Limb (tissue), 2 donors: Measurements from ENCODE around the gene CNTN6.

Experiments used
- DNase-seq, 2 donors: peaks; one replicate each; pipeline ENCODE4 v3.0.0-alpha.2; 2016; ENCODE audit errors: extremely low spot score in 2 of 2

CNTN6 gene

DNA sequence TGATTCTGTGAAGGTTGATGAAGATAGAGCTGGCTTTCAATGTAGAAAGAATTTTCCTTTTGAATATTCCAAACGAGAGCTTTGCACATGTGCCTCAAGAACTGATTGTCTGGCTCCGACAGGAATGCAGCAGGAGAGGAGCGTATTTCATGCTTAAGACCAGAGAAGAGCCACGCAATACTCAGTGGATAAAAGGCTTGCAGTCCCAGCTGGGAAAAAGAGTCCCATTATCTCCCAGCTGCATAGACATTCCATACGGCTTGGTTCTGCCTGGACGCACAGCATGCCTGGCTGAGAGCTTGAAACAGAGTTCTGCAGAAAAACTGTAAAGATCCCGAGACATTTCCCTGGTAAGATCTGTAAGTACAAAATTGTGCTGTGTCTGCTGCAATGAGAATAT, at the start of gene CNTN6:
CNTN6 (plus strand) TSS at position 254 of the 400 bp plus-strand sequence. CDS start 54,985 bp downstream, outside the sequence.
- peak; percentile 24 to 48 for DNase-seq

DNA sequence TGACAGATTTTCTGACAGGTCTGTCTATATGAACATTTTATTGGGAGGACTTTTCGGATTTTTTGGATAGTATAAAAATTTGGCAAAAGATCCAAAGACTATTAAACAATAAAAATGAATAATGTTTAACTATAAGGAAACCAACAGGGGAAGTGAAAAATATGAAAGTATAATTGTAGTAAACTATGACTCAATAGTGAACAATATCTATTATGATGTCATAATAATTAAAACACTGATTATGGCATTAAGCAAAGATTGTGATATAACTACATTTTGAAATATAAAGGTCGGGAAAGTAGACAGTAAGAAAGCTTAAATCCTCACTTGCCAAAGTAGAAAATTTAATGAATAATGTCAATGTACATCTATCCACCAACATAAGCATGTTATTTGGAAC, 44.3 kb upstream of the CNTN6 start:
- DNase-seq = no peak

DNA sequence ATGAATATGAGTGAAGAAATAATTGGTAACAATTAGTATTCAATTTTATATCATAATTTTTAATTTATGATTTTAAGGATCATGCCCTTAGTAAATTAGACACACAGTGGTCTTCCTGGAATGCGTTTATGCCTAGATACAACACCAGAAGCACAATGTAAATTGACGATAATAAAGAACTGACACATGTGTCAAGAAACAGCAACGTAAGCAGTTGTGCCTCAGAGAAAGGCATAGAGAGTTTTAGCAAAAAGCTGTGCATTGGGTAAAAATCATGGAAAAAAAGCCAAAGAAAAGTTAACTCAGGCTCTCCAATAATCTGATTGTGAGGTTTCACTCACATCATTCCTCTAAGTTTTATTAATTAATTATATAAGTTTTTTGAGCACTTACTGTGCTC, 37.0 kb upstream of the CNTN6 start:
- DNase-seq = no peak

DNA sequence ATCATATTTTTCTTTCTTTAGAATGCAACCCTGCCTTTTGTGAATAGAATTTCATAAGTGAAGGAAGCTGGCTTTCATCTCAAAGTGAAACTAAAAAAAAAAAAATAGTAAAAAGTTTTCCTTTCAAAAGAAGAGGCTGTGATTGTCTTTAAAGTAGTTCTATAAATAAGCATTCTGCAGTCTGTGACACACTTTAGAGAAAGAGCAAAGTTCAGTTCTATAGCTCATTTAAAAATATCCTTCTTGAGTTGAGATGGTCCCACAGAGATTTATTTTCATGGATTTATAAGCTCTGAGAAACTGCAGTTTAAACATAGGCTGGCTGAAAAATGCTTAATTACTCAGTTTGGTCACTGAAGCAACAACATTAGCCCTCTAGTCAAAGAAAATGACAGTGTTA, 36.1 kb upstream of the CNTN6 start:
- peak in 1 of 2 donors; percentile 16 for DNase-seq

DNA sequence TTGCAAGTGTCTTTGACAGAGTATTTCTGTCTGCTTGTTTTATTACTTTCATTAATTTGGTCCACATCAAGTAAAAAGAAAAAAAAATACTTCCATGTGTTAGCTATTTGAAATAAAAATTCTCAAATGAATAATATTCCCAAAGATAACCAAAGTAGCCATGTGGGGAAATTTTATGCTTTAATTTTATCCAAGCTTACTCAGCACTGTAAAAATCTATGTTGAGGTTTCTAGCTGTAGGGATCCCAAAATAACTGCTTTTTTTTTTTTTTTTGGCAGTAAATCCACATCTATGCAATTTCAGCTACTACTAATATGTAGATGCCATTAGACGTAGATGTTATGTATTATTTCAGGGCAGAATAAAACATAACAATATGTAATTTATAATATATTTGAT, 35.4 kb upstream of the CNTN6 start:
- DNase-seq = no peak

DNA sequence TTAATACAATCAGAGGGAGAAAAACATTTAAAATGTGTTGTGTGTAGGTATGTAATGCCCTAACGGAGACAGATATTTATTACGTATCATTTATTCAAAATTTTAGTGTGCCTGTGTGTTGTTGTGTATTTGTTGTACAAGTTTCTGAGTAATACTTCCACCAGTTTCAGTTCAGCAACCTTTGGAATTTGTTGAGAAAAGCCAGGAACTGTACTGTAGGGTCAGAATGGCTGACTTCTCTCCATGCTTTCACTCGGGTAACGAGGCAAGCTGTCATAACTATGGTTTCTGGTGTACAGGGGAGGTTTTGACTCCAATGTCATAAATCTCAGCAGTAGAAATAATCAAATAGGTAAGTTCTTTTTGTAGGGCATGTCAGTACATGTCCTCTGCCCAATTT, 23.8 kb upstream of the CNTN6 start:
- DNase-seq = no peak

DNA sequence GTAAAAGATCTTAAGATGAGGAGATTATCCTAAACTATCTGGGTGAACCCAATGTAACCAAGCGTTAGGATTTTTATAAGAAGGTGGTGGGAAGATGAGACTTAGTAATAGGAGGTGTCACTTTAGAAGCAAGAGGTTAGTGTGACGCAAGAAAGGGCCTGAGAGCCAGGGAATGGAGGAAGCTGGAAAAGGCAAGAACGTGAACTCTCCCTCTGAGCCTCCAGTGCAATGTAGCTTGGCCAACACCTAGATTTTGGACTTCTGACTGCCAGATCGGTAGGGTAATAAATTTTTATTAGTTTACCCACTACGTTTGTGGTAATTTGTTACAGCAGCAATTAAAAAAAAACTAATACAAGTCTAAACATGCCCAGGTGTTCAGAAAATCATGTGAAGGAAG, 20.8 kb upstream of the CNTN6 start:
- no peak for DNase-seq

DNA sequence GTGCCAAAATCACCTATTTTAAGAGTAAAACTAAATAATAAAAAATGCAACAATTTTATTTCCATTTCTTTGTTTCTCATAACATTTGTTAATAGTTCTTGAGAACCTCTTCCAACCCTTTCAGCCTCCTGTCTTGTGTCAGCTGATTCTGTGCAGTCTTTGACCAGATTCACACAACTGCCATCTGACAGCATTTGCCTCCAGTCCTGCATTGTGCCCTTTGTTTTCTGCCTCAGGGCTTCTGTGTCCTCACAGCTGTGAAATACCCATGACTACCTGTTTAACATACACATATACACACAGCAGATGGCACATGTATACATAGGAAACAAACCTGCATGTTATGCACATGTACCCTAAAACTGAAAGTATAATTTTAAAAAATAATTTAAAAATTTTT, 13.2 kb upstream of the CNTN6 start:
- no peak for DNase-seq

DNA sequence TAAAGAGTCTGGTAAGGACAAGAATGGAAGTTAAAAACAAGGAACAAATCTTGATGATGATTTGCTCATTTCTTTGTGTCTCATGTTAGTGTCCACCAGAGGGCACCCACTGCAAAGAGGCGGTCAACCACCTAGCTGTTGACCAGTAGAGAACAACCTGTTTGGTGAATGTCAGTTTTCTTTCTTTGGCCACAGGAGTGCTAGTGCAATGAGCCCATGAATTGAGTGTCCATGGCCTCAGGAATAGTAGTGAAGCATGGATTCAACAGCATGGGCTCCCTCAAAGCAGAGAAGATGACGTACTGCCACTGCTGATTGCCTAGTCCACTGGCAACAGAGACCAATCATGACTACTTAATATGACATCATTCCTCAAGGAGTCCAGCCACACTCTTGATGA, 10.7 kb upstream of the CNTN6 start:
- peak; percentile 36 to 38 for DNase-seq

DNA sequence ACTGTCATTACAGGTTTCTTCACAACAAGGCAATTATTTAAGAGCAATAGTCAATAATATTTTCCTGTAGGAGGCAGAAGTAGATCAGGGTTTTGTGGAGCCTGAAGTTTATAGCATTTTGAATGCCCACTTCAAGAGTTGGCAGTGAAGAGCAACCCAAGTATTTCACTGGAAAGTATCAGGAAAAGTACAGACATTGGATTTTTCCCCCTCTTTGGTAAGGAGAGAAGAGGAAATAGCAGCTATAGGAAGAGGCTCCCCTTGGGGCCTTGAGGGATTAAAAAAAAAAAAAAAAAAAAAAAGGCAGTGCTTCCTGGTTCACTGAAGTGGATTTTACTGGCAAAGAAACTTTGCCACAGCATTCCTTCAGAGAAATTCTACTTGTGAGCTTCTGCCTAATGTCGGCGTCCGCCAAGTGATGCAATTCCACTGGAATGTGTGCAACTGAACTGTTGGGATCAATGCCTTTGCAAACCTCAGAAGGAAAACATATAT, 5.7 kb upstream of the CNTN6 start:
- DNase-seq = peak; percentile 42 to 71

DNA sequence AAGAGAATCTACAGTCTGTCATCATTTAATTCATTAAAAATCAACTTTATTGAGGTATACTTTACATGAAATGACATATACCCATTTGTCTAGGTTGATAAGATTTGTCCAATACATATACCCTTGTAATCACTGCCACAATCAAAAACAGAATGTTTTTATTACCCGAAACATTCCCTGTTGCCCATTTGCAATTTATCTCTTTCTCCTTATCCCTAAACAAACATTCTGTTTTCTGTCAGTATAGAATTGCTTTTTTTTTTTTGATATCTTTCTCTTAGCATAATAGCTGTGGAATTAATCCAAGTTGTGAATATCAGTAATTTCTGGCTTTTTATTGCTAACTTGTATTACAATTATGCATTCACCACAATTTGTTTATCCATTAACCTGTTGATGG, 4.3 kb upstream of the CNTN6 start:
- no peak for DNase-seq

DNA sequence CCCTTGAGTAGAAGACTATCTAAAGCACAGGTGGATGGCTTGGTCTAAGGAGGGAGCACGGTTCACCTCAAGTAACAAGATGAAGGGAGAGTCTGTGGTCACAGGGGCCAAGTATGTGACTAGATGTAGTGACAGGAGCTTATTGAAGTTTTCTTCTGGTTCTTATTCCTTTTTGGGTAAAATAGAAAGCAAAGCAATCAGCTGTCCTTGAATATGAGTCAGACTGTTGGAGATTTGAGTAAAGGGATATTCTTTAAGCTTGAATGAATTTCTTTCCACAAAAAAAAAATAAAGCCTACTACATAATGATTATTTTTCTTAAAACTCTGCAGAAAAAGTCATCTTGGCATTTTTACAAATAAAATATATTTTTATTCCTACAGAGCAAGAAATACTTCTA, 1.5 kb upstream of the CNTN6 start:
- no peak for DNase-seq

DNA sequence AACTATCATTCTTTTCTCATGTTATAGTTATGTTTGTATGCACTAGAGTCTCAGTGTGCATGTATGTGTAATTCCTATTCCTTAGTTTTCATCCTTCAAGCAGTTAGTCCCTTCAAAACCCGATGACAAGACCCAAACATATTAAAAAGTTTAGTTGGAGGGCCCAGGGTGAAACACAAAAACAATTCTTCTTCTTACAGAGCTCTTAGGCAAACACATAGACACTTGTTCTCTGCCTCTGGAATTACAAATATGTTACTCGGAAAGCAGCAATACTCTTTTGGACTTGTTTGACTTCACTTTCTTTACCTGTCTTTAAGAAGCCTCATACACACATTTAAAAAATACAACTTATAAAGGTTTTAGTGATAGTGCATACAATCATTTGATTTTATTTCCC, 763 bp upstream of the CNTN6 start:
- DNase-seq = no peak

DNA sequence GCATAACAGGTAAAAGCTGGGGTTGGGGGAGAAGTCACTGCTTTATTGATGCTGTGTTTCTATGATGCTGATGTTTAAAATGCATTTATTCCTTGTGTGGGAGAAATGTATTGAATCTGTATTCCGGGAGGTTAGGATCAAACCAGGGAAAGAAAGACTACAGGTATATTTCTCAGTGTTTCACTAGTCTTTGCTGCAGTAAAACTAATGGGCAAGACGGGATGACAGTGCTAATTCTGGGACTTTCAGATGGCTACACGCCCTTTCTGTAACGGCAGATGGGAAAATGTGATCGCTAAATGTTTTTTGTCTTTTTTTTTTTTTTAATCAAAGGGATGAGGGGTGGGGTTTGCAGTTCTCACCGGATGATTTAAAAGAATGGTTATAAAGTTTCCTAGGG, 393 bp downstream of the CNTN6 start:
- no peak for DNase-seq

DNA sequence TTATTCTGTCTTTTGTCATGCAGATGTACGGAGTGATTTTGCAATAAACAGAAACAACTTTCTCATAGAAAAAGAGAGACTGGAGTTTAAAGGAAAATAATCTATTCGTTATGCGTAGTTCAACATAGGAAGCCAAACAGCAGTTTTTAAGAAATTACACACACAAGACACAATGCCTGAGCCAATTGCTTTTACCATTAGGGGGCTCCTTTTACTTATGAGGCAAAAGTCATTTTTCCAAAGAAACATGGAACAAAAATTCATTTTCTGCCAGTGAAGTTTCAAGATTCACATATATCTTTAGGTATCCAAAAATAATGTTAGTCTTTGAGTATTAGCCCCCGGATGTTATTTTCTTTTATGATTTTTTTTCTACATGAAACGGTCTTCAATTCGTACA, 10.7 kb downstream of the CNTN6 start:
- no peak for DNase-seq

DNA sequence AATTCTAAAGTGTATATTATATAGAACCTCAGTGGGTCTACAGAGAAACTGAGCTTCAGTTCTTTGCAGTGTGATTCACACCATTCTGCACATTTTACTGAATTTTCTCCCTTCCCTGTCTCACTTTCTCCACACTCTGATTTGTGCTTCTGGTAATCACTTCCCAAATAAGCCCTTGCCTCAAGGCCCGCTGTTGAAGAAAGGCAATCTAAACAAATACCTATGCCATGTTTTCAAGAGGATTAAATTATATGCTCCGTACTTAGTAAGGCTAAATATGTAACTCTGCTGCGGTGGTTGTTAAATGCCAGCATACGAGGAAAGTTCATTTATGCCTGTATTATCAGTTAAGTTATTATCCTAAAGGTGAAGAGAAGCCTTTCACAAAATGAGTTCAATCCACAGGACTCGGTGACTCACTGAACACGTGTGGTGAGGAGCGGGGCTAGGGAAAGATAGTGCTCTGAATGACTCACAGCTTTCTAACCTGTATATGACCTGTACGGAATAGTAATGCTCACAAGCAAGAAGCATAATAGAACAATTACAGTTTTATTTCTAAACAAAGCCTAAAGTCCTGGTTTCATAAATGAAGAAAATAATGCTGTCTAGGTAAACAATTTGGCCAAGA, 25.1 kb downstream of the CNTN6 start:
- DNase-seq = no peak

DNA sequence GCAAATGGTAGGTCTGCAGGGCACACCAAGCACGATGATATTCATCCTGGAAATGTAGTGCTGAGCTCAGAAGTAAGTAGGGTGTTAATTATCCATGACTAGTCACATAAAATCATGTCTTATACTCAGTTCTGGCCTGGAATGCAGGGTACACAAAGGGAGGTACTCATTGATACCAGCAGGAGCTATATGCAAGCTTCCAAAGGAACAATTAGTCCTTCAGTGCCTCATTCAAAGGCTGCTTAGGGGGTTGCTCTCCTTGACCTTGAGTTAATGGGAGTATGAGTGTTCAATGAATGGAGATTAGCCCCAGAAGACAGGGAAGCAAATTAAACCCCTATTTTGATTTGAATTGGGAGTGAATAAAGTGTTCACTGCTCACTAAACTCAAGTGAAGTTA, 38.3 kb downstream of the CNTN6 start:
- no peak for DNase-seq

DNA sequence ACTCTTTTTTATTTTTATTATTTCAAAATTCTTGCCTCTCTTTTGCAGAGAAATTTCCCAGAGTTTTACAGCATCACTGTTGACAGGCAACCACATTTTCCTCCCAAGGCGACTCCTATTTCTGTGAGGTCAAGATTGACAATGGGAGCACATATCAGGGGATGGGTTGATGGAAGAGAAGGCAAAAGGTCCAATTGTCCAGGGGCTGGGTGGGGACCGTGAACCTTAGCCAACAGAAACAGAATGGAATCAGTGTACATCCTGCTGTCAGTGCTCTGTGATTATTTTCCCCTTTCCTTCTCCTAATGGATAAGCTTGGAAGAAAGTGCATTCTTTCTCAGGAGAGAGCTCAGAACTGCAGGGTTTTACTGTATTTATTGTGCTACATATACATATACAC, 42.4 kb downstream of the CNTN6 start:
- DNase-seq = no peak

DNA sequence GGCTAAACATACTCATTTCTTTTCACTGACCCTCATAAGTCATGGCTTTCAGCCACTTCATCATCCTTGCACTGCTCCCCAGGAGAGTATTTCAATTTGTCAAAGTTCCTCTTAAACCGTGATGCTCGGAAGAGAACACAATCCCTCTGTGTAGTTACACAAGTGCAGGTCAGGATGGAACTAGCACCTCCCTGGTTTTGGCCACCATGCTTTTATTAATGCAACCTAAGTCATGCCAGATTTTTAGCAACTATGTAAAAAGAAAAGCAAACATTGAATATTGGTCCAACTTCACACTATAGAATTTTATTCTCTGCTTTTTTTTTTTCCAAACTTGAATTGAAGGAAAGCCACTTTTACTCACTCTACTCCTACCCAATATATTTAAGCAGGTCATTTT, 45.2 kb downstream of the CNTN6 start:
- DNase-seq = no peak

DNA sequence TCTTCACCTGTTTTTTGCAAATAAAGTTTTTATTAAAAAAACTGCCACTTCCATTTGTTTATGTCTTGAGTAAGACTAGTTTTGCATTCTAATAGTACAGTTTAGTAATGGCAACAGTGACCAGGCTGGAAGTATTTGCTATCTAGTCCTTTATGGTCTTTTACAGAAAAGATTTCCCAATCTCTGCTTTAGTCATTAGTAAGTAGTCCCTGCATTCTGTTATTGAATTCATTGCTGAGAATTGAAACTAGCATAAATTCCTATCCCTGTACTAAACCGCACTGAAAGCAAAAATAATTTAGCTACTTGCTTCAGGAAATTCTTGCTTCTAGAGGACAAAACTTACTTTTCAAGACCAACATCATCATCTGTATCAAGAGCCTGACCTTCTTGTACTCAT, 46.2 kb downstream of the CNTN6 start:
- no peak for DNase-seq

DNA sequence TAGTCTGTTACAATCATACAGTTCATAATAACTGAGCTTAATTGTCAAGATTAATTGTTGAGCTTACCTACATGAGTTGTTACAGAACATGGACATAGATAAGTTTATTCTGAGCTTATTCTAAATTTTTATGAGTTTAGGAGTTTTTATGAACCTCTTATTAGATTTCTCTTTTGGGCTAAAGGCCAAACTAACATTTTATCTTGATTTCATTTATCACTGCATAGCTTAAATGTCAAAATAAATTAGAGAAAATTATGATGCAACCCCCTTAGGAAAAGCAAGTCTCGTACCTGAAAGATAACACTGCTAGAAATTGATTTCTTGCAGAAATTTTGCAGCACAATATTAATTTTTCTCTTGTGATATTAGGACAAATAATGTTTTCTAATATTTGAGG, 54.5 kb downstream of the CNTN6 start:
- no peak for DNase-seq

DNA sequence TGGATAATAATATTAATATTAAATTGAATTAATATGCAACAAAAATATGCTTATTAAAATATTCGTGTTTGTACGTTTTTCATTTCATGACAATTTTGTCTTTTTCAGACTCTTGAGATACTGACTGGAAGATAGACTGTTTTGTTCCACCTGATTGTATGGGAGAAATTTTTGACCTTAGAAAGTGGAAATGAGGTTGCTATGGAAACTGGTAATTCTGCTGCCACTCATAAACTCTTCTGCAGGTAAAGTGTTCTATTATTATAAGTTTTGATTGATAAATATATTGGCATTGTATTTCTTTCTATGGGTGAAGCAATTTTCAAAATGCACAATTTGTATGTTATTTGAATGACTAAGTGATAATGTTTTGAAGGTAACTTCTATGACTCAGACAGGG, 55.0 kb downstream of the CNTN6 start:
- no peak for DNase-seq

DNA sequence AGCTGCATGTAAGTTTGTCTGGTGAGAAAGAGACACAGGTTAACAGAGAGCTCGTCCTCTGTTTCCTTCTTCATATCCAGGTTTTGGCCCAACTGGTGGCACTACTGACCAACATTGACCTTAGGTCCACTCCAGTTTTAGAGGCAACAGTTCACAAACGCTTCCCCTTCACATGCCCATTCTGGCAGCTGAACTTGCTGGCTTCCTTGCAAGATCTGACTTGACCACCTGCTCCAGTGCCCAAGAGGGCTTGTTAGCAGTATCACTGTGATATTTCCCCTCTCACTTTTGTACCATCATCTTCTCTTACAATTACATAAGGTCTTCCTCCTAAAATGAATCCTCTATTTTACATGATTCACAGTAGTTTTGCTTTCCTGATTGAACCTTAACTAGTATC, 71.3 kb downstream of the CNTN6 start:
- DNase-seq = no peak

DNA sequence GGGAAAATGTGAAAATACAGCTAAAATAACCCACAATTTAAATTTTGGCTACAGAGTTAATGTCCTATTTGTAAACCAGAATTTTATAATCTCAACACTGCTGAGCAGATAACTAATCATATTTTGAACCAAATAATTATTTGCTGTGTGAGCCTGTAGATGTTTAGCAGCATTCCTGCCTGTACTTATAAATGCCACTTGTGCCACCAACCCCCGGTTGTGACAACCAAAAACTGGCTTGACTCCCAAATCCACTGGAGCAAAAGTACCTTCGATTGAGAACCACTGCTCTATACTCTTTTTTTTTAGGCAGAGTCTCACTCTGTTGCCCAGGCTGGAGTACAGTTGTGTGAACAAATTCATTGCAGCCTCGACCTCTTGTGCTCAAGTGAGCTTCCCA, 78.5 kb downstream of the CNTN6 start:
- no peak for DNase-seq
